GM19238 (cell line): ENCODE measurements around the gene PRDM10.
"Not testable (repeated sequence)": the region's sequence is repeated elsewhere in the genome, so short reads cannot be mapped to it uniquely, and the experiment has no call there.

ENCODE experiments used
- DNase-seq: peaks from one replicate; pipeline ENCODE4 v3.0.0; 2011; ENCODE audit warnings: low spot score; ENCODE audit not compliant: insufficient read length

The PRDM10 gene, protein sequence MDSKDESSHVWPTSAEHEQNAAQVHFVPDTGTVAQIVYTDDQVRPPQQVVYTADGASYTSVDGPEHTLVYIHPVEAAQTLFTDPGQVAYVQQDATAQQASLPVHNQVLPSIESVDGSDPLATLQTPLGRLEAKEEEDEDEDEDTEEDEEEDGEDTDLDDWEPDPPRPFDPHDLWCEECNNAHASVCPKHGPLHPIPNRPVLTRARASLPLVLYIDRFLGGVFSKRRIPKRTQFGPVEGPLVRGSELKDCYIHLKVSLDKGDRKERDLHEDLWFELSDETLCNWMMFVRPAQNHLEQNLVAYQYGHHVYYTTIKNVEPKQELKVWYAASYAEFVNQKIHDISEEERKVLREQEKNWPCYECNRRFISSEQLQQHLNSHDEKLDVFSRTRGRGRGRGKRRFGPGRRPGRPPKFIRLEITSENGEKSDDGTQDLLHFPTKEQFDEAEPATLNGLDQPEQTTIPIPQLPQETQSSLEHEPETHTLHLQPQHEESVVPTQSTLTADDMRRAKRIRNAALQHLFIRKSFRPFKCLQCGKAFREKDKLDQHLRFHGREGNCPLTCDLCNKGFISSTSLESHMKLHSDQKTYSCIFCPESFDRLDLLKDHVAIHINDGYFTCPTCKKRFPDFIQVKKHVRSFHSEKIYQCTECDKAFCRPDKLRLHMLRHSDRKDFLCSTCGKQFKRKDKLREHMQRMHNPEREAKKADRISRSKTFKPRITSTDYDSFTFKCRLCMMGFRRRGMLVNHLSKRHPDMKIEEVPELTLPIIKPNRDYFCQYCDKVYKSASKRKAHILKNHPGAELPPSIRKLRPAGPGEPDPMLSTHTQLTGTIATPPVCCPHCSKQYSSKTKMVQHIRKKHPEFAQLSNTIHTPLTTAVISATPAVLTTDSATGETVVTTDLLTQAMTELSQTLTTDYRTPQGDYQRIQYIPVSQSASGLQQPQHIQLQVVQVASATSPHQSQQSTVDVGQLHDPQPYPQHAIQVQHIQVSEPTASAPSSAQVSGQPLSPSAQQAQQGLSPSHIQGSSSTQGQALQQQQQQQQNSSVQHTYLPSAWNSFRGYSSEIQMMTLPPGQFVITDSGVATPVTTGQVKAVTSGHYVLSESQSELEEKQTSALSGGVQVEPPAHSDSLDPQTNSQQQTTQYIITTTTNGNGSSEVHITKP

DNA sequence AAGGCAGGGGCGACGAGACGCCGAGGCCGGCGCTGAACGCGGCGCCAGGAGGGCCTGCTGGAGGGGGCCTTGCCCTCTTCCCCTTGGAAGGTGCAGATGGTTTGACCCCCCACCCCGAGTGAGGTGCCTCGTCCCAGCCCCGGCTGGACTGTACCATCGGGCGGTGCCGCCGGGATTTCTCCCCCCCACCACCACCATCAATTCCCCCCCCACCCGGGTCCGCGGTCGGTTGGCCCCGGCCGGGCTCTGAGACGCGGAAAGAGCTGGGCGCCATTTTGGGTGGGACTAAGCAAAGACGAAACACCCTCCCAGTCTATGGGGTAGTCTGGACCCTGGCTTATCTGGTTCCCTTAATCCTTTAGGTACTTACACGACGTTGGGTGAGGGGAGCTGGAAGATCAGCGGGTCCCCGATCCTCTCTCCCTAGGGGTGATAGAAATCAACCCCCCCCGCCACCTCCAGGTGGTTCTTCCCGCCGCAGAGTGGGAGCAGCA is at the start of gene PRDM10:
PRDM10 (minus strand) TSS at position 484 of the 494 bp plus-strand sequence. CDS start 41,871 bp downstream, outside the sequence.
- DNase-seq: peak; percentile 89

DNA sequence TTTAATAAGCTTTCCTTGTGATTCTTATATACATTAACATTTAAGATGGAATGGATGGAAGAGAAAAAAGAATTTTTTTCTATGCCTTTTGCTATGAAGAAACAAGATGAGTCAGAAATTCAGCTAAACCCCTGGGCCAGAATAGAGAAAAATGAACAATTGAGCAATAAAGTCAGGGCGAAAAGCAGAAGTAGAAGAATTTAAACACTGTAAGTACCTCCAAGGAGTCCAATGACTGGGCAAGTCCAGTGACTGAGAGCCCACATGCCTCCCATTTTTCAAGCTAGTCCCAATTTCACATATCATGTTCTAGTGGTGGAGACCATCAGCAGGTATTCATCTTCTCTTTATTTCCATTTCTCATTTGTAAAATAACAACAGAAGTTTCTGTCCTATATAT is 48.4 kb upstream of the PRDM10 start:
- DNase-seq: no peak

- DNase-seq: no peak
Measured at GRCh38 chr11:130050257-130050656, 47.6 kb upstream of the PRDM10 start.

GRCh38 chr11:130049328-130049771 is 46.7 kb upstream of the PRDM10 start:
- DNase-seq: no peak

- DNase-seq: no peak
Measured at GRCh38 chr11:130047141-130047540, 44.5 kb upstream of the PRDM10 start.

DNA sequence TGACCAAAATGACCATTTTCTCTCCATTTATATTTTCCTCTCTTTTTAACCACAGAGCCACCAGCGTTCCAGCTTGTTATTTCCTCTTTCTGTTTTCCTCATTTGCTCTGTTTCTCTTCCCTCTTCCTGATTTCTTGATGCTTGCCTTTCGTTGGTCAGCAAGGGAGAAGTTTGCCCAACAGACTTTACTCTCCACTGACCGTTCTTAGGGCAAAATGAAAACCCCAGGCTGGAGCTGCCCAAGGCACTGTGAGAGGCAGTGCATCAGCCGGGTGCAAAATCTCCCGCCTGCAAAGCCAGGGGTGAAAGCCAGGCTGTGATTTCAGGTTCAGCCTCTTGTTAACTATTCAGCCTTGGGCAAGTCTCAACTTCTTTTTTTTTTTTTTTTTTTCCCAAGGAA is 40.9 kb upstream of the PRDM10 start:
- DNase-seq: no peak

- DNase-seq: no peak
Measured at GRCh38 chr11:130042093-130042591, 39.5 kb upstream of the PRDM10 start.

DNA sequence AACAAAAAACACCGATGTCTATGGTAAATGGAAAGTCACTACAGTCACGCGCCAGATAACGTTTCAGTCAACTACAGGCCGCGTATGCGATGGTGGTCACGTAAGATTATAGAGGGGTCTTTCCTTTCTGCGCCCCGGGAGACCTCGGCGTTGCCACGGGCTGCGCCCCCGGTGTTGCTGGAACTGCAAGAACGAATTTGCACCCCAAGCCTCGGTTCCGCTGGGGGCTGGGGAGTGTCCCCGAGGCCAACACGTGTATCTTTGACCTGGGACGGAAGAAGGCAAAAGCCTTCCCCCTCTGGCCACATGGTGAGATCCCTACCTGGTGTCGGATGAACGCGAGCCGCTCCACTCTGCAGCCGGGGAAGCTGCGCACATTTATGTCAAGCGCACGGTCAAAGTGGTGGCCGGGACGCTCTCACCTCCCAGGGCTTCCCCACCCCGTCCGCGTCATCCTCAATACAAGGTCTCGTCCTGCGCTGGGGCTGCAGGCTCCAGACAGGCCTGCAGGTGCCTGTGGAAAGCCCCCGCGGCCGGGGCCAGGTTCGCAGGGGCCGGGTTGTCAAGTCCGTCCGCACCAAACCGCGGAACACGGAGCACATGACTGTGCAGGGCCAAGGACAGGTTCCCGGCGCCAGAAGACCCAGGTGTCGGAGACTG is 37.8 kb upstream of the PRDM10 start:
- no peak for DNase-seq

DNA sequence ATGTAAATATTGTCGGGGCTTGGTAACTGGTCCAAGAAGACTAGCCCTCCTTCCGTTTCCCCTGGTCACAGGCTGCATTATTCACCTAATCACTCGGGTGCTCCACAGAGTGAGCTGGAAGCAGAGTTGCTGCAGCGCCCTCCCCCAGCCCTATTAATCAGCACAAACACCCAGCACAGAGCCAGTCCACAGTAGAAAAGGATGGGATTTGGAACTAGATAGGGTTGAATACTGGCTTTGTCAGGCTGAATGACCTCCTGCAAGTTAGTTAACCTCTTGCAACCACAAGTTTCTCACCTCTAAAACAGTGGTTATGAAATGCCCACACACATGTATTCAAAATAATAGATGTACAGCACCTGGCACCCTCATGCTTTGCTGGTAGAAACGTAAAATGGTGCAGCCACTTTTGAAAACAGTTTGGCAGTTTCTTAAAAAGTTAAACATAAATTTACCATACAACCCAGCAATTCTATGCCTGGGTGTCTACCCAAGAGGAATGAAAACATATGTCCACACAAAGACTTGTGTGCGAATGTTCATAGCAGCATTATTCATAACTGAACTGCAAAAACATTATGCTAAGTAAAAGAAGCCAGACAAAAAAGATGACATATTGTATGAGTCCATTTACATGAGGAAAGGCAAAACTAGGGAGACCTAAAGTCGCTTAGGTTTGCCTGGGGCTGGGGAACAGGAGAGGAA is 35.4 kb upstream of the PRDM10 start:
- DNase-seq: no peak

GRCh38 chr11:130037058-130037457 is 34.4 kb upstream of the PRDM10 start:
- no peak for DNase-seq

GRCh38 chr11:130034236-130034635 is 31.6 kb upstream of the PRDM10 start:
- DNase-seq: no peak

- DNase-seq: no peak
Measured at GRCh38 chr11:130032931-130033330, 30.3 kb upstream of the PRDM10 start.

GRCh38 chr11:130031945-130032344 is 29.3 kb upstream of the PRDM10 start:
- DNase-seq: no peak

DNA sequence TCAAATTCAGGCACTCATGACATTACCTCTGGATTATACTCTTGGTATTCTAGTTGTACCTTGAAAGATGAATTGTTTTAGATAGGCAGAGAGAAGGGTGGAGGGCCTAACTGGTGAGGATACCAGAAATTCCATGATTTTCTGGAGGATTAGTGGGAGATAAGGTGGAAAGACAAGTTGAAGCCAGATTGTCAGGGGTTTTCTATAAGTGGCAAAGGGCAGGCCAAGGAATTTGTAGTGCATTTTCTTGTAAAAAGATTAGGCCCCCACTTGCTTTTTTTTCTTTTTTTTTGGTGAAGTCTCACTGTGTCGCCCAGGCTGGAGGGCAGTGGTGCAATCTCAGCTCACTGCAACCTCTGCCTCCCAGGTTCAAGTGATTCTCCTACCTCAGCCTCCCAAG is 28.4 kb upstream of the PRDM10 start:
- no peak for DNase-seq

DNA sequence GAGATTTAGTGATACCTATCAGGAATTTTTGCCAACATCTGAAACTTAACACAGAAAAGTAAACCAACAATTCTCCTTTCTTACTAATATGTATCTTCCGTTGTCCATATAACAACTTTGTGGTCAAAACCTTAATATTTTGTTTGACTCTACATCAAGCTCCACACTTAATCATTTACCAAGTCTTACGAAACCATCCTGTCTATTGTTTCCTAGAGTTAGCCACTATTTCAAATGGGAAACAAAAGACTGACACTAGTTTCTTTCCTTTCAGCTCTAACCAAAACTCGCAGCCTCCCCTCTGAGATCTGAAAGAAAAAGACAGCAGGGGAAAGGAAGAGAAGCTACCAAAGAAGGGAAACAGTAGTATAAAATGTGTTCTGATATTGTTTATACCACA is 26.5 kb upstream of the PRDM10 start:
- DNase-seq: no peak

DNA sequence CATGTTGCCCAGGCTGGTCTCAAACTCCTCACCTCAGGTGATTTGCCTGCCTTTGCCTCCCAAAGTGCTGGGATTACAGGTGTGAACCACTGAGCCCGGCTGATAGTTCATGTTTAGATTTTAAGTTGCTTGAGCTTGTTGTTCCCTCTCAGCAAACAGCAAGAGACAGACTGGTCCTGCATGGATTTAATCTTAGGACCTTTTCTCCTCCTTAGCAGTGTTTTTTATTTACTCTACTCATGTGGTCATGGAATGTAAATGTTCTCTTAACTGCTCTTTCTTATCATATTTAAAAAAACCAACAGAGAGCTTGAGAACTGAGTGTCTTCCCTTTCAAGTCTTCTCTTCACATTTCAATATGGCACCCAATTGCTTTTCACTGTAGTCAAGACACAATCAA is 22.7 kb upstream of the PRDM10 start:
- no peak for DNase-seq

GRCh38 chr11:130024361-130024760 is 21.7 kb upstream of the PRDM10 start:
- DNase-seq: no peak

GRCh38 chr11:130023204-130023603 is 20.6 kb upstream of the PRDM10 start:
- DNase-seq: peak; percentile 52

GRCh38 chr11:130022799-130023198 is 20.2 kb upstream of the PRDM10 start:
- DNase-seq: no peak

DNA sequence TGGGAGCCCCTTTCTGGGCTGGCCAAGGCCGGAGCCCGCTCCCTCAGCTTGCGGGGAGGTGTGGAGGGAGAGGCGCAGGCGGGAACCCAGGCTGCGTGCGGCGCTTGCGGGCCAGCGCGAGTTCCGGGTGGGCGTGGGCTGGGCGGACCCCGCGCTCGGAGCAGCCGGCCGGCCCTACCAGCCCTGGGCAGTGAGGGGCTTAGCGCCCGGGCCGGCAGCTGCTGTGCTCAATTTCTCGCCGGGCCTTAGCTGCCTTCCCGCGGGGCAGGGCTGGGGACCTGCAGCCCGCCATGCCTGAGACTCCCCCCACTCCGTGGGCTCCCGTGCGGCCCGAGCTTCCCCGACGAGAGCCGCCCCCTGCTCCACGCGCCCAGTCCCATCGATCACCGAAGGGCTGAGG is 19.0 kb upstream of the PRDM10 start:
- DNase-seq: not testable (repeated sequence)
